GM12865 (cell line): ENCODE measurements around the gene NKX1-1.

Source experiments
- DNase-seq: peaks from one replicate; pipeline ENCODE4 v3.0.0; 2010; ENCODE audit warnings: low read depth
- H3K4me3 ChIP-seq: 2 replicates; pipeline ENCODE4 v1.5.1; 2011; ENCODE audit warnings: mild to moderate bottlenecking, low read depth, low read length, control low read depth
- CTCF ChIP-seq: IDR thresholded peaks from 2 replicates; pipeline ENCODE4 v1.5.1; 2011; ENCODE audit warnings: low read length, control low read depth, low read depth, inconsistent platforms; ENCODE audit not compliant: insufficient read depth; ENCODE audit errors: missing control alignments

The NKX1-1 gene

GRCh38 chr4:1427010-1427409 is 20.8 kb upstream of the NKX1-1 start:
- no peak for TF ChIP-seq CTCF
- no peak for DNase-seq

DNA sequence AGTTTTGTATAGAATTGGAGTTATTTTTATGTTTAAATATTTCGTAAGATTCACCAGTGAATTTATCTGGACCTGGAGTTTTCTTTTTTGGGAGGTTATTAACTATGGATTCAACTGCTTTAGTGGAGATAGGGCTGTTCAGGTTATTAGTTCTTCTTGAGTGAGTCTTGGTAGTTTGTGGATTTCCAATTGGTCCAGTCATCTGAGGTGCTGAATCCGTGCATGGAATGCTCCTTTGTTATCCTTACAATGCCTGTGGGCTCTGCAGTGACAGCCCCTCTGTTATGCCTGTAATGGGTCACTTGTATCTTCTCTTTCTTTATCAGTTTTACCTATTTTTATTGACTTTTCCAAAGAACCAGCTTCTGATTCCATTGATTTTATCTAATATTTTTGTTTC is 15.4 kb upstream of the NKX1-1 start:
- H3K4me3 ChIP-seq, result no peak overlapping the region
- no peak for DNase-seq
- TF ChIP-seq CTCF, result no peak

More at GRCh38 chr4:1427010-1427409, 20.8 kb upstream of the NKX1-1 start:
- no peak overlapping the region for H3K4me3 ChIP-seq

GRCh38 chr4:1419708-1420107 is 13.5 kb upstream of the NKX1-1 start:
- no peak for DNase-seq
- no peak for TF ChIP-seq CTCF
- no peak overlapping the region for H3K4me3 ChIP-seq

- TF ChIP-seq CTCF, result no peak
- no peak for DNase-seq
- no peak overlapping the region for H3K4me3 ChIP-seq
Observed at GRCh38 chr4:1418494-1419285, 12.4 kb upstream of the NKX1-1 start.

DNA sequence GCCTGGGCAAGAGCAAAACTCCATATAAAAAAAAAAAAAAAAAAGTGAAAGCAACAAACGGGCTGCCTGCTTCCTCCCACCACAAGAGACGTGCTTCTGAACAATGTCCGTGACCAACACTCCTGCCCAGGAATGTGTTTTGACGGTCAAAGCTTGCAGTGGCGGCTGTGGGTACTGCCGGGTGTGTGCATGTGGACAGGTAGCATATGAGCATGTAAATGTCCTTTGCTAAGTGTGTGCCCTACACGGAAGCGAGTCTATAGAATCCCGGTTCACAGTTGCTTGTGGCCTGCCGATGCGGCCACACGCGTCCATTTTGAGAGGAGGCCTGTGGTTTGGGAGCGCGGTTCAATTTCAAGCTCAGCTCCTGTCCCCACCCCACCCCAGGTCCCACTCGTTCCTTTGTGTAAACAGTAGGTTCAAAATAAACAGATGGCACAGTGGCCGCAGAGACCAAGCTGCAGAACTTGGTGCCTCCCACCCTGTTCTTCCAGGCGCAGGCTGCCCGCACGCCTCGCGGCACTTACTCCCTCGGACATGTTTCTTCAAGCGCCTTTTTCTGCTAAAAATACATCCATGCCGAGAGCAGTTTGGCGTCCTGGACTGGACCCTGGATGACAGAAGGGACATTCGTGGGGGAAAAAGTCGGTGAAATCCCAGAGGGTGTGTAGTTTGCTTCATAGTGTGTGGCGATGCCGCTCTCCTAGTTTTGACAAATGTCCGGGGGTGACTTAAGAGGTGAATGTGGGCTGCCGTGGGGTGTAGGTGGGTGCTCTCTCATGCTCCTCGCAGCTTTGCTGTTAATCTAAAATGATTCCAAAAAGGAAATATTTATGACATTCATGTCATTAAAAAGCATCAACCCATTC is 11.5 kb upstream of the NKX1-1 start:
- no peak overlapping the region for H3K4me3 ChIP-seq
- no peak for DNase-seq
- no peak for TF ChIP-seq CTCF

GRCh38 chr4:1416948-1417260 is 10.7 kb upstream of the NKX1-1 start:
- TF ChIP-seq CTCF, result no peak

More at GRCh38 chr4:1416948-1417260, 10.7 kb upstream of the NKX1-1 start:
- no peak overlapping the region for H3K4me3 ChIP-seq
- DNase-seq, result no peak
